ENCODE data around the gene INPP5A.

- no peak for TF ChIP-seq POLR2A (IDR thresholded peaks at IDR 0.05)
- no peak for TF ChIP-seq CTCF (IDR thresholded peaks at IDR 0.05)
Measured at GRCh38 chr10:132667342-132668047, 129.9 kb downstream of the INPP5A start.

Data from transverse colon (tissue), 3 donors.